Measurements from ENCODE around the gene LSM12.

The LSM12 gene

GRCh38 chr17:44110823-44111633 lies 44.6 kb upstream of the LSM12 start:
- TF ChIP-seq CTCF (IDR thresholded peaks at IDR 0.05; ENCODE audit: insufficient read depth, low read length, poor library complexity, severe bottlenecking) (no peak), EZH2phosphoT487 (conservative IDR thresholded peaks at IDR 0.05; ENCODE audit: low read length) (no peak)
- Histone ChIP-seq H3K27ac (ENCODE audit: low read depth, low read length) (no peak overlapping the region), H3K27me3 (ENCODE audit: low read length) (no peaks in the 10 kb centered on the region), H3K4me2 (ENCODE audit: low read depth, low read length, poor library complexity, severe bottlenecking) (no peak overlapping the region), H3K4me3 (ENCODE audit: insufficient read depth, low read length, poor library complexity, severe bottlenecking) (no peak overlapping the region), H3K36me3 (ENCODE audit: low read length) (no peaks in the 10 kb centered on the region), H3K9ac (ENCODE audit: low read length) (no peak overlapping the region), H2AFZ (ENCODE audit: low read depth, low read length, severe bottlenecking) (no peak overlapping the region), H4K20me1 (ENCODE audit: low read depth, low read length) (no peaks in the 10 kb centered on the region), H3K9me3 (ENCODE audit: insufficient read depth, low read length) (no peaks in the 10 kb centered on the region), H3F3A (ENCODE audit: insufficient read depth) (no peaks in the 10 kb centered on the region), H3K9me2 (replicated peaks; ENCODE audit: insufficient read depth, low read length) (no peaks in the 10 kb centered on the region), H3K79me2 (ENCODE audit: insufficient read depth, low read length) (no peaks in the 10 kb centered on the region)

GRCh38 chr17:44110011-44110686 lies 43.7 kb upstream of the LSM12 start:
- Histone ChIP-seq H3K27ac (ENCODE audit: low read depth, low read length) (no peak overlapping the region), H3K4me2 (ENCODE audit: low read depth, low read length, poor library complexity, severe bottlenecking) (no peak overlapping the region), H3K9me3 (ENCODE audit: insufficient read depth, low read length) (no peaks in the 10 kb centered on the region), H3K9ac (ENCODE audit: low read length) (no peak overlapping the region), H4K20me1 (ENCODE audit: low read depth, low read length) (no peaks in the 10 kb centered on the region), H3K4me3 (ENCODE audit: insufficient read depth, low read length, poor library complexity, severe bottlenecking) (no peak overlapping the region), H3K27me3 (ENCODE audit: low read length) (no peaks in the 10 kb centered on the region), H3F3A (ENCODE audit: insufficient read depth) (no peaks in the 10 kb centered on the region), H3K9me2 (replicated peaks; ENCODE audit: insufficient read depth, low read length) (no peaks in the 10 kb centered on the region), H3K79me2 (ENCODE audit: insufficient read depth, low read length) (no peaks in the 10 kb centered on the region), H2AFZ (ENCODE audit: low read depth, low read length, severe bottlenecking) (no peak overlapping the region), H3K36me3 (ENCODE audit: low read length) (no peaks in the 10 kb centered on the region)
- TF ChIP-seq CTCF (IDR thresholded peaks at IDR 0.05; ENCODE audit: insufficient read depth, low read length, poor library complexity, severe bottlenecking), result no peak

GRCh38 chr17:44109312-44109630 lies 42.8 kb upstream of the LSM12 start:
- TF ChIP-seq CTCF (IDR thresholded peaks at IDR 0.05; ENCODE audit: insufficient read depth, low read length, poor library complexity, severe bottlenecking) (no peak), EZH2phosphoT487 (conservative IDR thresholded peaks at IDR 0.05; ENCODE audit: low read length) (no peak)
- Histone ChIP-seq H3K4me2 (ENCODE audit: low read depth, low read length, poor library complexity, severe bottlenecking) (no peak overlapping the region), H4K20me1 (ENCODE audit: low read depth, low read length) (no peaks in the 10 kb centered on the region), H2AFZ (ENCODE audit: low read depth, low read length, severe bottlenecking) (no peak overlapping the region), H3K4me3 (ENCODE audit: insufficient read depth, low read length, poor library complexity, severe bottlenecking) (no peak overlapping the region), H3K36me3 (ENCODE audit: low read length) (no peaks in the 10 kb centered on the region), H3K27ac (ENCODE audit: low read depth, low read length) (no peak overlapping the region), H3K9me3 (ENCODE audit: insufficient read depth, low read length) (no peaks in the 10 kb centered on the region), H3K9ac (ENCODE audit: low read length) (no peak overlapping the region), H3K27me3 (ENCODE audit: low read length) (no peaks in the 10 kb centered on the region), H3K79me2 (ENCODE audit: insufficient read depth, low read length) (no peaks in the 10 kb centered on the region), H3F3A (ENCODE audit: insufficient read depth) (no peaks in the 10 kb centered on the region), H3K9me2 (replicated peaks; ENCODE audit: insufficient read depth, low read length) (no peaks in the 10 kb centered on the region)

Data from SU-DHL-6 (cell line).